HG03196 (cell line): ENCODE data around the gene NUP88.

Source experiments
- ATAC-seq: cut with Tn5 transposase; IDR thresholded peaks from one replicate; pipeline ENCODE4 v1.9.1; 2021; ENCODE audit not compliant: unreplicated experiment

NUP88 gene

DNA sequence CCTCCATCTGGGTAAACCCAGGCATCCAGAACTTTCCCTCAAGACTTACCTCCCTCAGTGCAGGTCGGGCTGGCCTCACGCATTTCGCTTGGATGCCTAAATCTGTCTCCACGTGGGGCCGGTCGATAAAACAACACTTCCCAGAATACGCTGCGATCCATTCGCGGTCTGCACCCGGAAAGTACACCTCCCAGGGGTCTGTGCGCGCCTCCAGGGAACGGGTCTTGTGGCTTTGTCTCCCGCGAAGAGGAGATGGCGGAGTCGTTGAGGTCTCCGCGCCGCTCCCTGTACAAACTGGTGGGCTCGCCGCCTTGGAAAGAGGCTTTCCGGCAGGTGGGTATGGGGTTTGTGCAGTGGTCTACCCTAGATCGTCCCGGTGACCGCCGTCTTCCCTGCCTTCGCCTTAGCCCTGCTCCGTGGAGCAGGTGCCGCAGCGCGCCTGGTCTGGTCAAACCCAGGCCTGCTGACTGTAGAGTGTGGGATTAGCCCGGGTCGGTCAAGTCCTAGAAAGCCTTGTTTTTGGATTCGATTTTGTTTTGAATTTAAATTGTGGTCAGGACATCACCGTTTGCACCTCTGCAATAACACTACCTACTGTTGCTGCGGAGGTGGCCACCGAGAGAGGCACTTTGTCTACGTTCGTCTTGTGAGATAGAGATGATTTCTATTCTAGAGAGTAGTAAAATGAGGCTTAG, 644 bp upstream of the NUP88 start, which contains the start of gene RPAIN:
TSS of gene RPAIN (plus strand) at position 224 of the 695 bp plus-strand sequence. CDS start at position 253, 29 bp downstream.
- peak; percentile 64 for ATAC-seq

DNA sequence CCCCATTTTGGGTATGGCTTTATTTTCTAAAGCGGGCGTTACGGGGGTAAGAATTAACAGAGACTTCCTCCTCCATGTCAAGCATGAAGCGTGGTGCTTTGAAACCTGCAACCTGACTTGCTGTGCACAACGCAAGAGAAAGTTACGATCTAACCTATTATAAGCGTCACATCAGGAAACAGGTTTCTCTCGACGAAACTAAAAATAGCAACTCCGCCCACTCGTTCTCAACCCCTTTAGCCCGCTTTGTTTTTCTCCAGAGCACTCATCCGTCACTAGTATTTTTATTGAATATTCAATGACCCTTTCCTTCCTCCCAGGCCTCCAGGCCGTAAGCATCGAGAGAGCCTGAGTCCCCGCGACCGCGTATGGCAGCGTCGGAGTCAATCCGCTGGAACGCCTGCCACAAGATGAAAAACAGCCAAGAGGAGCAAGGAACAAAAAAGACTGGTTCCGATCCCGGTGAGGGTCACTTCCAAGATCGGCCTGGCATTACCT, 555 bp downstream of the NUP88 start:
- ATAC-seq, result peak; percentile 37

DNA sequence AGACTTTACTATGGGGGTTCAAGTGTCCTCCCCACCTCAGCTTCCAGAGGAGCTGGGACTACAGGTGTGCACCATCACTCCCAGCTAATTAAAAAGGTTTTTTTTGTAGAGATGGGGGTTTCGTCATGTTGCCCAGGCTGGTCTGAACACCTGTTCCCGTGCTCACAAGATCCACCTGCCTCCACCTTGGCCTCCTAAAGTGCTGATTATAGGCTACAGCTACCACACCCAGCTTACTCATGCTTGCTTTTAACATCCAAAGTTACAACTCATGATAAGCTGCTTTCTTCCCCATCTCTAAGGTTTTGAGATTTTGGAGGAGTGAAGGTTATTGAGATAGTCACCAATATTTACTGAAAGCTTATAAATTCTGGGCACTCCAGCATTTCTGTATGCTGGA, 2.6 kb downstream of the NUP88 start:
- ATAC-seq, result no peak

DNA sequence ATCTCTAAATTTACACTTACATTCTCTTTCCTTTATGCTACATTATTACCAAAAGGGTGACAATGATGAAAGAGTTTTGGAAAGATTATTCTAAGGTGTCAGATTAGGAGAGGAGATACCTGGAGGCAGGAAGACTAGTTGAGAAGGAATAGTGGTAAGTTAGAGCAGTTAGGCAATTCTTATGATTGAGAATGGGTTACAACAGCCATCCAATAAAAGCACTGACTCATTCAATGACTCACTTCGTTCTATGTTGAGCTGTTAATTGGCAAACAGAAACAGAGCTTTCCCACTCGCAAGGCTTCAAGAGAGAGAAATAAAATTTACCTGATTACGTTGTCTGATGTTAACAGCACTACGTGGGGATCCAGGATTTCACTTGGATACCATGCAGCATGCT, 5.8 kb downstream of the NUP88 start:
- ATAC-seq, result no peak

DNA sequence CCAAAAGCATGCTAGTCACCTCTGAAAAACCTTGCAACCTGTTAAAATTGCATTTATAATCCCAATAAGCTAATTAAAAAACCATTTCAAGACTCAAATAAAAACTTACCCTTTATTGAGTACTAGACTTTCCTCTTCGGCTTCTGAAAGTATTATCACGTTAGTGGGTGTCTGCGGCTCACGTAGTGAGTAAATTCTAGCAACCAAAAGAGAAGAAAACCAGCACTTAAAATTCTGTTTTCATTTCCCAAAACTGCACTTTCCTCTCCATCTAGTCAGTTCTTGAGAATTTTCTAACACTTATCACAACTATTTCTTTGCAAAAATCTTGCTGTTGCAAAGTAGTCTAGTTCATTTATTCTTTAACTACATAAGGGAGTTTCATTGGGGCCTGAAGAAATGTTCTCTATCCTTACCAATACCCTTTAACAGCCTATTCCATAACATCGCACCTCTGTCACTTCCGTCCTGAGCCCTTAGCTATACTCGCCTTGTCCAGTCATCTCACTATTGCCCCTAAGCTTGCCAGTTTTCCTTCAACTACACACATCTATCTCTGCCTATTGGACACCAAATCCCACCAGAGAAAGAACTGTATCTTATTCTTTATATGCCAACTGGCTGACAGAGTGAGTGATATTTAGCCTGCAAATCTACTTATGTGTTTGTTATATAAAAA, 8.7 kb downstream of the NUP88 start:
- ATAC-seq, result no peak

DNA sequence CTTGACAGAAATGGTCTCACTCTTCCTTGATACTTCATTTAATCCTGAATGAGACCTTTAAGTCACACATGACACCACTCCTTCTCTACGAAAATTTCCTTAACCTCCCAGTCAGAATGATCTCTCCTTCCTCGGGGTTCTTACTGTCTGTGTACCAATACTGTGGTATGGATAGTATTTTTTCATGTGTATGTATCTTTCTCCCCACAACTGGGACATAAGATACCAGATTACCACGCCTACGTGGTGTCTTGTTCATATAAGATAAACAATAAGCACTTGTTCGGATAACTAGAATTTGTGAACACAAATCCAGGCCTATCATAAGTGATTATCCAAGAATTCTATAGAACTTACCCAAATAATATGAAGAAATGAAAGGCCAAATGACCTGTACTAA, 11.3 kb downstream of the NUP88 start:
- ATAC-seq, result no peak

DNA sequence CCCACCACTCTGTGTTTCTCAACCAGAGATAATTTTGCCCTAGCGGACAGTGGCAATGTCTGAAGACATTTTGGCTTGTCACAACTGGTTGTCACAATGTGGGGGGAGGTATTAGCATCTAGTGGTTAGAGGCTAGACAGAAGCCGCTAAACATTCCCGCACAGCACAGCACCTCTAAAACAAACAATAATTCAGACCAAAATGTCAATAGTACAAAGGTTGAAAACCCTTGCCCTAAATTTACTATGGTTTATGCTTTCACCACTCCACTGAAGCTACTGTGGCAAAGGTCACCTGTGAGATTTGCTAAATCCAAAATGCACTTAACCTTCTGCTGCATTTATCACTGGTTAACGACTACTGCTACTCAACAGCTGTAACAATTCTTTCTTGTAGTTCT, 14.1 kb downstream of the NUP88 start:
- ATAC-seq, result no peak

DNA sequence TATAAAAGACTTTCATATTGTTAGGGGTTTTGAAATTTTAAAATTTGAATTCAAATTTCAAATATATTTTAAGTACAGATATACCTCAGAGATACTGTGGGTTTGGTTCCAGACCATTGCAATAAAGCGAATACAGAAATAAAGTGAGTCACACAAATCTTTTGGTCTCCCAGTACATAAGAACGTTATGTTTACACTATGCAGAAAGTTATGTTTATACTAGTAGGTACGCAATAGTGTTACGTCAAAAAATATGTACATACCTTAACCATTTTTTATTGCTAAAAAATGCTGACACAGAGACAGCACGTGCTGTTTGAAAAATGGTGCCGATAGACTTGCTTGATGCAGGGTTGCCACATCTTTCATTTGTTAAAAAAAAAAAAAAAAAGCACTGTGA, 19.7 kb downstream of the NUP88 start:
- no peak for ATAC-seq

DNA sequence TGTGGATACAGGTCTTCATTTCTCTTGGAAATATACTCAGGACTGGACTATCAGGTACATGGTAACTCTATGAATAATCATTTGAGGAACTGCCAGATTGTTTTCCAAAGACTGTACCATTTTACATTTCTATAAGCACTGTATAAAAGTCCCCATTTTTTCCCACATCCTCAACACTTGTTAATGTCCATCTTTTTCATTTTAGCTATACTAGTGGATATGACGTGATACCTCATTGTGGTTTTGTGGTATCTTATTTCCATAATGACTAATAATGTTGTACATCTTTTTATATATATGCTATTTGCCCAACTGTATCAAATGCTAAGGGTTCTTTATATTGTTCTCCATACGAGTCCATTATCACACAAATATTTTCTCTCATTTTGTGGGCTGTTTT, 22.9 kb downstream of the NUP88 start:
- ATAC-seq, result no peak

DNA sequence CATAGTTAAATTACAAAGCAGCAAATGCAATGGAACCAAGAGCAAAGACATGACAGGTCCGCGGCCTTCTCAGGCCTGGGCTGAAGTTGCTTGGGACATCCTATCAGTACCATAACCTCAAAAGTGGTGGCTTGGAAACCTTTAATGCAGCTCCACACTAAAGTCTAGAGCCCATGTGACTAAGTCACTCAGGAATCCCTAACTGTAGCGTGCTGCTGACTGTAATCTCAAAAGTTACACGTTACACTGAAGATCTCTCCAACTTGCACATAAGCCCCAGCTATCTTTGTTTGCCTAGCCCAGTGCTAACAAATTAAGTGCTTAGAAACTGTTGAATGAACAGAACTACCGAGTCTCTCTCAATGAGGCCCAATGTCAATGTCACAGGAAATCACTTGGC, 27.8 kb downstream of the NUP88 start:
- ATAC-seq, result no peak

DNA sequence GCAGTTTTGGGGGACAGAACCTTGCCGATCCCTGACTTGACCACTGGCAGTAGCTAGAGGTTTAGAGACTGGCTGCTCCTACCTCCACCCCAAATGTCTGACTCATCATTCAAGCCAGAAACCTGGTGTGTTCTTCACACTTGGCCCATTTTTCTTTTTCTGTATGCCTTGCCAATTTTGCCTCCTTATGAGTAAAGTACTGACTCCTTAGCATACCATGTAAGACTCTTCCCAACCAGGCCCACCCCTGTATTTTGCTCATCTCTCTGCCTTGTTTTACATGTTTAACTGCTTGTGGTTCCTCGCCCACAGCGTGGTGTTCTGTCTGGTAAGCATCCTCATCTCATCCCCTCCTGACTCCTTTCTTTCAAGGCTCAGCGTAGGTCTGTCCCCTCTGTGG, 37.9 kb downstream of the NUP88 start:
- no peak for ATAC-seq

DNA sequence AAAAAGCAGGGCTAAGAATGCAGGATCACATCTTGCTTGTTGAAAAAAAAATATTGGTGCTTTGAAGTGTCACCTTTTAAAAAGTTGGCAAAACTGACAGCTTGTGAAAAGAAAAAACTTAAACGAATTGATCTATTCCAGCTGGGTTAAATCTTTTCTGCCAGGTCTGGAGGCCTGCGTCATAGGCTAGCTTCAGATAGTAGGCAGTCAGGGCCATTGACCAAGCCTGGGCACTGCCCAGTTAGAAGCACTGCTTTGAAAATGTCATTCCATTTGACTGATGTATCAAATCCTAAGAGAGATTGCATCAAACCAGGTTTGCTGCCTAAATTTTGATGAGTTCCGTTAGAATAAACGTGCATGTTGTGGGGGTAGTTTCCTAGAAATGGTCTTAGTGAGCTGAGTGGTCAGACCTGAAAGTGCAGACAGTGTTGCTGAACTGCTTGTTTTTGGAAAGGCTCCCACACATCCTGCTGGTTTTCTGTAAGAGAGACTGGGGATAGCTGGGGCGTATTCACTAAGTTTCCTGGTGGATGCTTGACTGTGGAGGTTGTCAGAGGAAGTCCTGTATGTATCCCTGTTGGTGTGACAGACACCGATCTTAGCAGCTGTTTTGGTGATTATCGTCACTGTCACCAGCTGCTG, 38.8 kb downstream of the NUP88 start:
- no peak for ATAC-seq

DNA sequence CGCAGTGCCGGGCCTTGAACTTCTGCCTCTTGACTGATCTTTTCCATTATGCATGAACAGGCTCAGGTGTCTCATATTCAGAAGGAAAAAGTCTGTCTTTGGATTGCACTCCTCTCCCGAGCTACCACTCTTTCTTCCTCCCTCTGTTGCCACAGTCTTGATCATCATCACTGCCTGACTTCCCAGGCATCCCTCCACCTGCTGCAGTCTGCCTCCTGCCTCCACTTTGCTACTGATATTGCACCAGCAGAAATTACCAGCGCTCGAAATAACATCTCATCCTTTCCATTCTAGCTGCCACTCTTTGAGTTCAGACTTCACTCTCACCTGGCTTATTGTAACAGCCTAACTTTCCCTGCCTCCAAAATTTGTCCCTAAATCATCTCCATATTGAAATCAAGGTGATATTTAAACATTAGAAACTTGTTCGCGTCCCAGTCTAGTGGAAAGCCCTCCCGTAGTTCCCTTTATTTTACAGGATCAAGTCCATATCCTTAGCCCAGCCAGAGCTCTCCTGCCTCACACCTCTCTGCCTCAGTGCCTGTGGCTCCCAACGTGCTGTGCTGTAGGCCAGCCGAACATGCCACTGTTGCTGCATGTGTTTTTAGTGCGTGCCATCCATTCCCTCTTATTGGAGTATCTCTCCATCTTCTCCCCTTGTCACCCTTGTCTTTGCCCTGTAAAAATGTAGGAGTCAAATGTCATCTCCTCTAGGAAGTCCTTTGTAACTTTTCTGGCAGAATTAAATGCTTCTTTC, 39.9 kb downstream of the NUP88 start:
- no peak for ATAC-seq

DNA sequence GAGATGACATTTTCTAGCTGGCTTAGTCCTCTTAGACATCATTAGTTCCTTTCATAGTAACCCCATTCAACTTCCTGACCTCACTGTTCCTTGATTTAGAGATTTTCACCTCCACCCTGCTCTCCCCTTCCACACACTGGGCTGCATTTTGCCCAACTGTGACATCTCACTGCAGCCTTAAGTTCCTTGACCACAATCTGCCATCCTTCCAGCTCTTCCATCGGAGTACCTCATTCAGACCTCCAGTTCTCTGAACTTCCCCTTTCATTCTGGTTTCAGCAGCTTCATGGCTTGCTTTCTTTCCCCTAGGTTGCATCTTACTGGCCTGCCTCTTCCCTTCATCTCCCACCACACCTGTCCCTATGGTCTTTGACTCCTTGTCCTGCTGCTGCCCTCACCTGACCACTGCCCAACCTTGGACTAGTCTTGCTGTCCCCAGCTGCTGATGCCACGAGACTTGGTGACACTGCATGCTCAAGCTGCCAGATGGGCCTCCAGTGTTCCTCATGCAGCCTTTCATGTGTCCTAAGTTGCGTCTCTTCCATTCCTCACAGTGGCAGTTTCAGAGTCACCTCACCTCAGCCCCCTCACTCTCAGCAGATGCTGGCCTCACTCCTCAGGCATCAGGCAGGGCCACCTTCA, 40.8 kb downstream of the NUP88 start:
- no peak for ATAC-seq

DNA sequence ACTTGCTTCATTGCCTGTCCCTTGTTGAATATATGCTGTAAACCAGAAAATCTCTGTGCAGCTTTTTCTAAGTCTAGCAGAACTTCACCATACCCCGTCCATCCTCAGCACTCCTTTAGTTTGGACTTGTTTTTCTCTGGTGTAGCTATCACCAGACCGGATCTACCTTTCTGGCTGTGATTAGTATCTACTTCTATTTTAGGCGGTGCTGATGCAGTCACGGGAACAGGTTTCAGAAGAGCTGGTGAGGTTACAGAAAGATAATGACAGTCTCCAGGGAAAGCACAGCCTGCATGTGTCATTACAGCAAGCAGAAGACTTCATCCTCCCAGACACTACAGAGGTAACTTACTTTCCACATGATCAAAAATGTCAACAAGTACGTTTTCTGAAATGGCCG, 46.4 kb downstream of the NUP88 start:
- no peak for ATAC-seq

DNA sequence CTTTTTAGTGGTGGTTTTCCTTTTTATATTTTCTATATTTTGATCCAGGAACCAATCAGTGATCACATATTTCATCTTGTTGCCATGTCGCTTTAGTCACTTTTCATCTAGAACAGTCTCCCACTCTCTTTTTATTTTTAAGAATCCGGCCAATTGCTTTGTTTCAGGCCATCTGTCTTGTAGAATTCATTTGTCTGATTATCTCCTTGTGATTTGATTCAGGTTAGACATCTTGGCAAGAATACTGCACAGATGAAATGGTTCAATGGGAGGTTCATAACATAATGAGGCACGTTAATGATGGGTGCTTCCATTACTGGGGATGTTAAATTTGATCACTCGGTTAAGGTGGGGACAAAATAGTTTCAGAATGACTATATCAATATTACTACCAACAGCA, 49.1 kb downstream of the NUP88 start:
- ATAC-seq, result no peak

DNA sequence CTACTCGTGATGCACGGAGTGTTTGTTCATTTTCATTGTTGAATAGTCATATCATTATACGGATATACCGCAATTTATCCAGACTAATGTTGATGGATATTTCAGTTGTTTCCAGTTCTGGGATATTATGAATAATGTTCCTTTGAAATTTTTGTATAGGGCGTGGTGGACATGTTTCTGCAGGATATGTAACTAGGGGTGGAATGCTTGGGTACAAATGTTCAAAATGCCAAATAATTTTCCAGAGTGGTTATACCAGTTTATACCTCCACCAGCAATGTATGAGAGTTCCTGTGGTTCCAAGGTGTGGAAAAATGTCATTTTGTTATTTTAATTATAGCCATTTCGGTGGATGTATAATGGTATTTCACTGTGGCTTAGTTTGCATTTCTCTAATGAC, 53.6 kb downstream of the NUP88 start:
- ATAC-seq, result no peak

DNA sequence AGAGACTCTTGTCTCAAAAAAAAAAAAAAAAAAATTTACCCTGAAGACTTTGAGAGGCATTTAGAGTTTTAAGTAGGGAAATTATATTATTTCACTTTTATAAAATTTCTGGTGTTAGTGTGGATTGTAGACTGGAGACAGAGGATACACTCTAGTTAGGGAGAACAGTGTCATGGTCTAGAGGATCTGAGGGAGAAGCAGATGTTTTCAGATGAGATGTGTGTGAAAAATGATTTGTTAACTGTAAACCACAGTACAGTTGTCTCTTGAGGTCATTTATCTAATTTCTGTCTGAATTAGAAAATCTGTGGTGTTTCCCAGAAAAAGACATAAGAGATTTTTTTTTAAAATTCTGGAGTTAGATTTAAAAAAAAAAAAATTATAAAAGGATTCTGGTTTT, 54.8 kb downstream of the NUP88 start:
- no peak for ATAC-seq

DNA sequence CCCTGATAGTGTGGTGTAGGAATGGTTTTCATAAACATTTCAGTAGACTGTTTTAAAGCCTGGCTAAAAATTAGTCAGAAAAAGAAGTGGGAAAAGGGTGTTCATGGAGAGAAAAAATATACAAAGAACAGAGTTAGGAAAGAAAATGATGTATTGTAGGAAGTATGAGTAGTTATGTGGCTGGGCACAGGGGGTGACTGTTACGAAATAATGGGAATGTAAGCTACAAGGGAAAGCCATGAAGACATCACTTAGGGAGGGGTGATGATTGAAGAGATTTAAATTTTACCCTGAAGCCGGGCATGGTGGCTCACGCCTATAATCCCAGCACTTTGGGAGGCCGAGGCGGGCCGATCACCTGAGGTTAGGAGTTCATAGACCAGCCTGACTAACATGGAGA, 55.3 kb downstream of the NUP88 start:
- no peak for ATAC-seq

DNA sequence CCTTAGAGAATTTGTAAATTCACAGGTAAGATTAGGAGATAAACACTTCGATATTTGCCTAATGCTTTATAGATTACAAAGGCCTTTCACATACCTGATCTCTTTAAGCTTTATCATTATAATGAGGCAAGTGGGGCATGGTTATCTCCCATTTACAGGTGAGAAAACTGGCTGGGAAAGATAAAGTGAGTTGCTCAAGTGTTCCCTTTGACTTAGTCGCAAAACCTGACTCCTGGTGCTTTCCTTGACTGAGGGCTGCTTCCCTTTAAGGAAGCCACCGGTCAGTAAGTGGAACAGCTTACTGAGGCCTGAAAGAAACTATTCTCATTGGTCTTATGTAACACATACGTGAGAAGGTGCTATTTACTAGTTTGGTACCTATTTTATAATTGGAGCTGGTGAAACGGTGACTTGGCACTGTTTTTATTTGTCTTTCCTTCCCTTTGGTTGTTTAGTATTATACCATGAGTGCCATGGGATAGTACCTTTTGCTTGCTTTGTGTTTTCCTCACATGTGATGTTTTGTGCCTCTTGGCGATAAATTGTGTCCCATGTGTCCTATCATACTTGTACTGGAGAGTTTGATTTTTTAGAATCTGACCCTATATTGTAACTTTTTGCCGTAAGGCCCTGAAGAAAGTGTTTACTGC, 57.2 kb downstream of the NUP88 start:
- ATAC-seq, result no peak
